Sigmoid colon (tissue), 4 donors: ENCODE measurements around the gene TRPM2.

Source experiments
- CTCF ChIP-seq, 4 experiments: fragments of 450-650 bp in 3 of 4; fragments of 200-600 bp in 1 of 4; IDR thresholded peaks; one replicate each; pipeline ENCODE4 v1.5.1; 2016 to 2019; ENCODE audit warnings: antibody characterized with exemption in 4 of 4, mild to moderate bottlenecking in 3 of 4, moderate library complexity in 2 of 4
- EP300 ChIP-seq, 4 donors: sonication (generic); formaldehyde crosslinking; IDR thresholded peaks; one replicate each; pipeline ENCODE4 v1.6.1; 2017; ENCODE audit warnings: antibody characterized with exemption in 4 of 4
- POLR2A ChIP-seq, 2 donors: fragments of 450-650 bp; IDR thresholded peaks; one replicate each; pipeline ENCODE4 v1.6.1; 2016; ENCODE audit warnings: antibody characterized with exemption in 2 of 2, mild to moderate bottlenecking in 2 of 2, moderate library complexity in 2 of 2
- POLR2AphosphoS5 ChIP-seq, 4 donors: sonication (generic); formaldehyde crosslinking; IDR thresholded peaks; one replicate each; pipeline ENCODE4 v1.6.1; 2017; ENCODE audit warnings: antibody characterized with exemption in 4 of 4

- TF ChIP-seq CTCF (IDR thresholded peaks at IDR 0.05) (no peak), POLR2AphosphoS5 (IDR thresholded peaks at IDR 0.05) (no peak), POLR2A (IDR thresholded peaks at IDR 0.05) (no peak), EP300 (IDR thresholded peaks at IDR 0.05) (no peak)
Observed at GRCh38 chr21:44334329-44335030, 18.9 kb upstream of the TRPM2 start.
